Activated CD8-positive, alpha-beta memory T cell treated with anti-CD3 and anti-CD28 coated beads, Interleukin-2, amount 10 ng/mL, durations not matched to agents 7 days and 5 days (primary cell): ENCODE results near the gene TOPBP1. TPM values are rescaled to one million over a fixed set of nuclear protein-coding genes. Genes with fewer than 3 reads are reported as not detected.

Source experiments
- ATAC-seq: fragments of 150-1000 bp; cut with Tn5 transposase; one replicate; pipeline ENCODE4 v1.10.0; 2021; ENCODE audit warnings: moderate library complexity
- CTCF ChIA-PET: fragments of 350-600 bp; sonication (Branson Sonifier 250); formaldehyde crosslinking; loops from one replicate; lab custom pipeline; 2021; ENCODE audit warnings: antibody characterized with exemption; lab: Charles Lee
- DNase-seq: peaks from one replicate; pipeline ENCODE4 v3.0.0-alpha.2; 2020
- H3K27ac Mint-ChIP-seq: one replicate; pipeline ENCODE4 v1.8.0; 2021; ENCODE audit warnings: mild to moderate bottlenecking, mixed read lengths
- H3K27me3 Mint-ChIP-seq: one replicate; pipeline ENCODE4 v1.8.0; 2021; ENCODE audit warnings: mixed read lengths
- H3K36me3 Mint-ChIP-seq: one replicate; pipeline ENCODE4 v1.8.0; 2021; ENCODE audit warnings: mild to moderate bottlenecking, mixed read lengths
- H3K4me1 Mint-ChIP-seq: one replicate; pipeline ENCODE4 v1.8.0; 2021; ENCODE audit warnings: mixed read lengths
- H3K4me3 Mint-ChIP-seq: one replicate; pipeline ENCODE4 v1.8.0; 2021; ENCODE audit warnings: mild to moderate bottlenecking, moderate library complexity, mixed read lengths
- H3K9me3 Mint-ChIP-seq: one replicate; pipeline ENCODE4 v1.8.0; 2022; ENCODE audit warnings: low read depth, mixed read lengths
- total RNA-seq, 2 experiments: library from RNA; stranded (reverse); gene quantifications; one replicate each; pipeline ENCODE4 v1.2.3, GENCODE V29; 2021

The TOPBP1 gene
- total RNA-seq, 2 experiments from 2014 or later, result 103 to 108 TPM

GRCh38 chr3:133663569-133664313 is 2.0 kb upstream of the TOPBP1 start:
- peak; percentile 59 for ATAC-seq
- CTCF ChIA-PET, result interaction anchor here (0.6 to 1.5 kb wide), 11 partner anchors 10 to 267 kb away, joined by 3 to 8 read pairs (median 3); partner anchors contain the start of gene CDV3
- Mint-ChIP-seq H3K4me1 (peaks cover 33% of the 10 kb centered on the region), H3K27me3 (no peaks in the 10 kb centered on the region), H3K9me3 (no peaks in the 10 kb centered on the region), H3K4me3 (peak overlapping the region; percentile 41), H3K36me3 (peaks cover 18% of the 10 kb centered on the region), H3K27ac (peak overlapping the region; percentile 74)
- DNase-seq, result peak; percentile 50

- H3K36me3 Mint-ChIP-seq, result peaks cover 28% of the 10 kb centered on the region
- peak overlapping the region; percentile 98 for H3K27ac Mint-ChIP-seq
- no peaks in the 10 kb centered on the region for H3K27me3 Mint-ChIP-seq
- CTCF ChIA-PET, result interaction anchor here (1.5 kb wide), 1 partner anchor 22 kb away, joined by 3 read pairs; no protein-coding TSS in a partner anchor
- DNase-seq, result peak; percentile 50
- peak; percentile 45 for ATAC-seq
- peaks cover 42% of the 10 kb centered on the region for H3K4me1 Mint-ChIP-seq
- H3K4me3 Mint-ChIP-seq, result peak overlapping the region; percentile 92
- no peaks in the 10 kb centered on the region for H3K9me3 Mint-ChIP-seq
These were observed 524 bp upstream of the TOPBP1 start for GRCh38 chr3:133662278-133662651.

- DNase-seq (no peak), ATAC-seq (no peak)
- CTCF ChIA-PET, result no interaction called here
- Mint-ChIP-seq H3K36me3 (peaks cover 44% of the 10 kb centered on the region), H3K4me1 (peaks cover 52% of the 10 kb centered on the region), H3K4me3 (peak overlapping the region; percentile 92), H3K27me3 (no peaks in the 10 kb centered on the region), H3K27ac (peak overlapping the region; percentile 55), H3K9me3 (no peaks in the 10 kb centered on the region)
These were observed 1.9 kb downstream of the TOPBP1 start for GRCh38 chr3:133659806-133660205.

GRCh38 chr3:133655731-133656515 is 5.8 kb downstream of the TOPBP1 start:
- no peaks in the 10 kb centered on the region for H3K9me3 Mint-ChIP-seq
- H3K4me3 Mint-ChIP-seq, result no peak overlapping the region
- no peak overlapping the region for H3K27ac Mint-ChIP-seq
- CTCF ChIA-PET, result no interaction called here
- ATAC-seq (no peak), DNase-seq (no peak)
- no peaks in the 10 kb centered on the region for H3K27me3 Mint-ChIP-seq
- H3K36me3 Mint-ChIP-seq, result peaks cover 60% of the 10 kb centered on the region
- H3K4me1 Mint-ChIP-seq, result peaks cover 37% of the 10 kb centered on the region

- peaks cover 50% of the 10 kb centered on the region for H3K36me3 Mint-ChIP-seq
- H3K27me3 Mint-ChIP-seq, result no peaks in the 10 kb centered on the region
- no peak overlapping the region for H3K4me3 Mint-ChIP-seq
- DNase-seq (no peak), ATAC-seq (no peak)
- CTCF ChIA-PET, result interaction anchor here (0.9 kb wide), 1 partner anchor 14 kb away, joined by 3 read pairs; no protein-coding TSS in a partner anchor
- H3K4me1 Mint-ChIP-seq, result peaks cover 14% of the 10 kb centered on the region
- no peaks in the 10 kb centered on the region for H3K9me3 Mint-ChIP-seq
- H3K27ac Mint-ChIP-seq, result no peak overlapping the region
These were observed 12.2 kb downstream of the TOPBP1 start for GRCh38 chr3:133649486-133650068.

- ATAC-seq, result no peak
- CTCF ChIA-PET, result no interaction called here
- H3K36me3 Mint-ChIP-seq, result peaks cover 67% of the 10 kb centered on the region
These were observed 17.0 kb downstream of the TOPBP1 start for GRCh38 chr3:133644768-133645167.

GRCh38 chr3:133643611-133644010 is 18.1 kb downstream of the TOPBP1 start:
- no peaks in the 10 kb centered on the region for H3K27me3 Mint-ChIP-seq
- H3K27ac Mint-ChIP-seq, result no peak overlapping the region
- peaks cover 70% of the 10 kb centered on the region for H3K36me3 Mint-ChIP-seq
- DNase-seq (no peak), ATAC-seq (no peak)
- CTCF ChIA-PET, result no interaction called here
- peaks cover 12% of the 10 kb centered on the region for H3K4me1 Mint-ChIP-seq
- H3K4me3 Mint-ChIP-seq, result no peak overlapping the region
- no peaks in the 10 kb centered on the region for H3K9me3 Mint-ChIP-seq

More at GRCh38 chr3:133644768-133645167, 17.0 kb downstream of the TOPBP1 start:
- DNase-seq, result no peak
- H3K27me3 Mint-ChIP-seq, result no peaks in the 10 kb centered on the region
- no peak overlapping the region for H3K27ac Mint-ChIP-seq
- H3K4me1 Mint-ChIP-seq, result peaks cover 12% of the 10 kb centered on the region
- no peak overlapping the region for H3K4me3 Mint-ChIP-seq
- H3K9me3 Mint-ChIP-seq, result no peaks in the 10 kb centered on the region

GRCh38 chr3:133641254-133641653 is 20.5 kb downstream of the TOPBP1 start:
- no peak for ATAC-seq
- CTCF ChIA-PET, result no interaction called here
- no peak overlapping the region for H3K27ac Mint-ChIP-seq
- no peak overlapping the region for H3K4me3 Mint-ChIP-seq
- H3K27me3 Mint-ChIP-seq, result no peaks in the 10 kb centered on the region
- no peak for DNase-seq
- no peaks in the 10 kb centered on the region for H3K9me3 Mint-ChIP-seq
- peaks cover 2% of the 10 kb centered on the region for H3K4me1 Mint-ChIP-seq
- peaks cover 73% of the 10 kb centered on the region for H3K36me3 Mint-ChIP-seq

GRCh38 chr3:133633439-133633838 is 28.3 kb downstream of the TOPBP1 start:
- H3K36me3 Mint-ChIP-seq, result peaks cover 61% of the 10 kb centered on the region
- CTCF ChIA-PET, result interaction anchor here (1.2 kb wide), 1 partner anchor 30 kb away, joined by 3 read pairs; no protein-coding TSS in a partner anchor
- peaks cover 10% of the 10 kb centered on the region for H3K4me1 Mint-ChIP-seq
- H3K4me3 Mint-ChIP-seq, result no peak overlapping the region
- H3K27me3 Mint-ChIP-seq, result no peaks in the 10 kb centered on the region
- H3K9me3 Mint-ChIP-seq, result no peaks in the 10 kb centered on the region
- no peak for ATAC-seq
- H3K27ac Mint-ChIP-seq, result no peak overlapping the region
- no peak for DNase-seq

- CTCF ChIA-PET, result no interaction called here
- no peaks in the 10 kb centered on the region for H3K9me3 Mint-ChIP-seq
- peaks cover 60% of the 10 kb centered on the region for H3K36me3 Mint-ChIP-seq
These were observed 32.6 kb downstream of the TOPBP1 start for GRCh38 chr3:133629146-133629545.

GRCh38 chr3:133627789-133628188 is 34.0 kb downstream of the TOPBP1 start:
- Mint-ChIP-seq H3K9me3 (no peaks in the 10 kb centered on the region), H3K27me3 (no peaks in the 10 kb centered on the region), H3K27ac (no peak overlapping the region), H3K4me3 (no peak overlapping the region), H3K36me3 (peaks cover 59% of the 10 kb centered on the region), H3K4me1 (peaks cover 11% of the 10 kb centered on the region)
- CTCF ChIA-PET, result interaction anchor here (1.1 kb wide), 1 partner anchor 49 kb away, joined by 3 read pairs; no protein-coding TSS in a partner anchor
- no peak for DNase-seq
- no peak for ATAC-seq

More at GRCh38 chr3:133629146-133629545, 32.6 kb downstream of the TOPBP1 start:
- H3K4me1 Mint-ChIP-seq, result peaks cover 8% of the 10 kb centered on the region
- no peak for DNase-seq
- no peaks in the 10 kb centered on the region for H3K27me3 Mint-ChIP-seq
- no peak overlapping the region for H3K4me3 Mint-ChIP-seq
- ATAC-seq, result no peak
- no peak overlapping the region for H3K27ac Mint-ChIP-seq

- H3K9me3 Mint-ChIP-seq, result no peaks in the 10 kb centered on the region
- peaks cover 69% of the 10 kb centered on the region for H3K36me3 Mint-ChIP-seq
- no peak overlapping the region for H3K4me3 Mint-ChIP-seq
- DNase-seq (no peak), ATAC-seq (no peak)
- H3K27me3 Mint-ChIP-seq, result no peaks in the 10 kb centered on the region
- CTCF ChIA-PET, result no interaction called here
- H3K27ac Mint-ChIP-seq, result peak overlapping the region; percentile 58
- peaks cover 17% of the 10 kb centered on the region for H3K4me1 Mint-ChIP-seq
These were observed 41.5 kb downstream of the TOPBP1 start for GRCh38 chr3:133620066-133620784.

GRCh38 chr3:133611534-133611933 is 50.2 kb downstream of the TOPBP1 start:
- CTCF ChIA-PET, result no interaction called here
- Mint-ChIP-seq H3K27ac (no peak overlapping the region), H3K36me3 (peaks cover 76% of the 10 kb centered on the region), H3K4me3 (no peak overlapping the region), H3K4me1 (no peaks in the 10 kb centered on the region), H3K9me3 (peaks cover 2% of the 10 kb centered on the region), H3K27me3 (no peaks in the 10 kb centered on the region)
- ATAC-seq, result no peak
- no peak for DNase-seq
